Loucy (cell line): Measurements from ENCODE around the gene UTF1.
"Not testable (repeated sequence)": the region's sequence is repeated elsewhere in the genome, so short reads cannot be mapped to it uniquely, and the experiment has no call there.

Source experiments
- H2AFZ ChIP-seq: fragments of 200-600 bp; sonication (generic); 2 replicates; pipeline ENCODE4 v1.6.0; 2016; ENCODE audit warnings: antibody characterized with exemption, mild to moderate bottlenecking, low read length, moderate library complexity
- H3F3A ChIP-seq: fragments of 200-600 bp; 2 replicates; pipeline ENCODE4 v1.6.0; 2016; ENCODE audit warnings: antibody characterized with exemption, low read depth, mild to moderate bottlenecking
- H3K27me3 ChIP-seq: fragments of 200-600 bp; sonication (generic); 2 replicates; pipeline ENCODE4 v1.6.1; 2014; ENCODE audit warnings: low read length, mild to moderate bottlenecking; ENCODE audit not compliant: insufficient read depth, poor library complexity, severe bottlenecking
- H3K36me3 ChIP-seq: fragments of 200-600 bp; sonication (generic); 2 replicates; pipeline ENCODE4 v1.6.1; 2016; ENCODE audit warnings: low read length; ENCODE audit not compliant: insufficient read depth
- H3K4me1 ChIP-seq: fragments of 200-600 bp; sonication (generic); 2 replicates; pipeline ENCODE4 v1.5.1; 2014; ENCODE audit warnings: low read length, mild to moderate bottlenecking; ENCODE audit not compliant: insufficient read depth, poor library complexity, severe bottlenecking
- H3K4me2 ChIP-seq: fragments of 200-600 bp; sonication (generic); 2 replicates; pipeline ENCODE4 v1.6.0; 2014; ENCODE audit warnings: antibody characterized with exemption, low read length, low read depth, mild to moderate bottlenecking; ENCODE audit not compliant: poor library complexity, severe bottlenecking
- H3K4me3 ChIP-seq: fragments of 200-600 bp; sonication (generic); 2 replicates; pipeline ENCODE4 v1.5.1; 2014; ENCODE audit warnings: low read length, mild to moderate bottlenecking, mixed read lengths; ENCODE audit not compliant: poor library complexity, severe bottlenecking
- H3K79me2 ChIP-seq: fragments of 200-600 bp; sonication (generic); 2 replicates; pipeline ENCODE4 v1.6.1; 2014; ENCODE audit warnings: low read length; ENCODE audit not compliant: insufficient read depth
- H3K9ac ChIP-seq: fragments of 200-600 bp; sonication (generic); 2 replicates; pipeline ENCODE4 v1.6.0; 2014; ENCODE audit warnings: mild to moderate bottlenecking, low read depth, low read length, moderate library complexity; ENCODE audit not compliant: poor library complexity, severe bottlenecking
- H3K9me2 ChIP-seq: fragments of 200-600 bp; sonication (generic); replicated peaks from 2 replicates; pipeline ENCODE4 v1.6.1; 2016; ENCODE audit warnings: low read depth, low read length, mixed read lengths
- H3K9me3 ChIP-seq: fragments of 200-600 bp; sonication (generic); 2 replicates; pipeline ENCODE4 v1.6.1; 2014; ENCODE audit warnings: mild to moderate bottlenecking, antibody characterized with exemption, low read length, low read depth; ENCODE audit not compliant: insufficient read depth
- H4K20me1 ChIP-seq: fragments of 200-600 bp; sonication (generic); 2 replicates; pipeline ENCODE4 v1.6.0; 2014; ENCODE audit warnings: antibody characterized with exemption, low read length, mild to moderate bottlenecking; ENCODE audit not compliant: insufficient read depth, poor library complexity, severe bottlenecking
- EZH2phosphoT487 ChIP-seq: fragments of 200-600 bp; IDR thresholded peaks from 2 replicates; pipeline ENCODE4 v1.6.1; 2018; ENCODE audit warnings: antibody characterized with exemption, mild to moderate bottlenecking, moderate library complexity, borderline replicate concordance
- TF ChIP-seq, protein P1 (sequence below): fragments of 200-600 bp; sonication (generic); conservative IDR thresholded peaks from 2 replicates; pipeline ENCODE4 v1.5.1; 2014; ENCODE audit warnings: mild to moderate bottlenecking, antibody characterized with exemption, low read length

UTF1 gene

DNA sequence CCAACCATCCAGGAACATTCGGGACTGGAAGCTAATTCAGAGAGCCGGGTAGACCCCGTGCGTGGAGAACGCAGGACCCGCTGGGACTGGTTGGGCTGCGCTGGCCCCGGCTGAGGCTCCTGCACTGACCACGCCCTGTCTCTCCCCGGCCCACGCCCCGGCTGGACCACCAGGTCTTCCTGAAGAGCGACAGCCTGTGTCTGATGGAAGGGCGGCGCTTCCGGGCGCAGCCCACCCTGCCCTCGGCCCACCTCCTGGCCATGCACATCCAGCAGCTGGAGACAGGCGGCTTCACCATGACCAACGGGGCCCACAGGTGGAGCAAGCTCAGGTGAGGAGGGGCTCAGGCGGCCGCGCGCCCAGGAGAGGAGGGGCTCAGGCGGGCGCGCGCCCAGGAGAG, 10.2 kb upstream of the UTF1 start:
- Histone ChIP-seq H3K9ac (no peak overlapping the region), H4K20me1 (no peaks in the 10 kb centered on the region), H3K4me1 (no peaks in the 10 kb centered on the region), H3K79me2 (no peaks in the 10 kb centered on the region), H3K9me2 (no peaks in the 10 kb centered on the region), H3K36me3 (no peaks in the 10 kb centered on the region), H3K4me3 (no peak overlapping the region), H2AFZ (no peak overlapping the region), H3K27me3 (no peaks in the 10 kb centered on the region), H3K4me2 (no peak overlapping the region), H3F3A (no peaks in the 10 kb centered on the region), H3K9me3 (peaks cover 10% of the 10 kb centered on the region; the same call in 1 of the 2 replicates)
- TF ChIP-seq, protein P1, sequence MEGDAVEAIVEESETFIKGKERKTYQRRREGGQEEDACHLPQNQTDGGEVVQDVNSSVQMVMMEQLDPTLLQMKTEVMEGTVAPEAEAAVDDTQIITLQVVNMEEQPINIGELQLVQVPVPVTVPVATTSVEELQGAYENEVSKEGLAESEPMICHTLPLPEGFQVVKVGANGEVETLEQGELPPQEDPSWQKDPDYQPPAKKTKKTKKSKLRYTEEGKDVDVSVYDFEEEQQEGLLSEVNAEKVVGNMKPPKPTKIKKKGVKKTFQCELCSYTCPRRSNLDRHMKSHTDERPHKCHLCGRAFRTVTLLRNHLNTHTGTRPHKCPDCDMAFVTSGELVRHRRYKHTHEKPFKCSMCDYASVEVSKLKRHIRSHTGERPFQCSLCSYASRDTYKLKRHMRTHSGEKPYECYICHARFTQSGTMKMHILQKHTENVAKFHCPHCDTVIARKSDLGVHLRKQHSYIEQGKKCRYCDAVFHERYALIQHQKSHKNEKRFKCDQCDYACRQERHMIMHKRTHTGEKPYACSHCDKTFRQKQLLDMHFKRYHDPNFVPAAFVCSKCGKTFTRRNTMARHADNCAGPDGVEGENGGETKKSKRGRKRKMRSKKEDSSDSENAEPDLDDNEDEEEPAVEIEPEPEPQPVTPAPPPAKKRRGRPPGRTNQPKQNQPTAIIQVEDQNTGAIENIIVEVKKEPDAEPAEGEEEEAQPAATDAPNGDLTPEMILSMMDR, result no peak
- no peak for TF ChIP-seq EZH2phosphoT487

DNA sequence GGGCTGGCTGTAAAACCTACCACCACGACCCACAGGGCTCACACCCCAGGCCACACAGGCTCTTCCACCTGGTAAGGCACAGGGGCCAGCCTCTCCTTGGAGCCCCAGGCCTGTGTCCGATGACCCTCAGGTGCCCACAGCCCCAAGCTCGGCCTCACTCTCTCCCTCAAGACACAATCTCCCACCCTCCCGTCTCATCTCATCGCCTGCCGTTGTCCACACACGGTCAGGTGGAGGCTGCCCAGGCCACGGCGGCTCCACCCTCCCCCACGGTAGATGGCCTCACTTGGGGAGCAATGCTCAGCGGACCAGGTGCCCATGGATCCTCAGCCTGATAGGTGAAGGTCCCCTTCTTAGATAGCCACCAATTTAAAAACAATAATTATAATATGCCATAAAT, 8.7 kb upstream of the UTF1 start:
- Histone ChIP-seq H3K9me2 (no peaks in the 10 kb centered on the region), H3K79me2 (no peaks in the 10 kb centered on the region), H3K9ac (no peak overlapping the region), H3K36me3 (no peaks in the 10 kb centered on the region), H2AFZ (no peak overlapping the region), H4K20me1 (no peaks in the 10 kb centered on the region), H3K4me3 (no peak overlapping the region), H3K4me2 (no peak overlapping the region), H3K4me1 (no peaks in the 10 kb centered on the region), H3K9me3 (peaks cover 3% of the 10 kb centered on the region; the same call in 1 of the 2 replicates), H3F3A (no peaks in the 10 kb centered on the region), H3K27me3 (no peaks in the 10 kb centered on the region)
- no peak for TF ChIP-seq EZH2phosphoT487
- TF ChIP-seq, protein P1, result no peak

DNA sequence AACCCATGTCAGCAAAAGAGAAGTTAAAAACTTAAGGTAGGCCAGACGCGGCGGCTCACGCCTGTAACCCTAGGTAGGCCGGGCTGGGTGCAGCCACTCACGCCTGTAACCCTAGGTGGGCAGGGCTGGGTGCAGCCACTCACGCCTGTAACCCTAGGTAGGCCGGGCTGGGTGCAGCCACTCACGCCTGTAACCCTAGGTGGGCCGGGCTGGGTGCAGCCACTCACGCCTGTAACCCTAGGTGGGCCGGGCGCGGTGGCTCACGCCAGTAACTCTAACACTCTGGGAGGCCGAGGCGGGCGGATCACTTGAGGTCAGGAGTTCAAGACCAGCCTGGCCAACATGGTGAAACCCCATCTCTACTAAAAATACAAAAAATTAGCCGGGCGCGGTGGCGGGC, 8.3 kb upstream of the UTF1 start:
- not testable (repeated sequence) for H3K9me2 ChIP-seq, H3K4me2 ChIP-seq, H3K36me3 ChIP-seq, H3K9ac ChIP-seq, H3K79me2 ChIP-seq, H4K20me1 ChIP-seq, H3K4me3 ChIP-seq, H3K9me3 ChIP-seq, H3K27me3 ChIP-seq, H3K4me1 ChIP-seq, H2AFZ ChIP-seq, H3F3A ChIP-seq

DNA sequence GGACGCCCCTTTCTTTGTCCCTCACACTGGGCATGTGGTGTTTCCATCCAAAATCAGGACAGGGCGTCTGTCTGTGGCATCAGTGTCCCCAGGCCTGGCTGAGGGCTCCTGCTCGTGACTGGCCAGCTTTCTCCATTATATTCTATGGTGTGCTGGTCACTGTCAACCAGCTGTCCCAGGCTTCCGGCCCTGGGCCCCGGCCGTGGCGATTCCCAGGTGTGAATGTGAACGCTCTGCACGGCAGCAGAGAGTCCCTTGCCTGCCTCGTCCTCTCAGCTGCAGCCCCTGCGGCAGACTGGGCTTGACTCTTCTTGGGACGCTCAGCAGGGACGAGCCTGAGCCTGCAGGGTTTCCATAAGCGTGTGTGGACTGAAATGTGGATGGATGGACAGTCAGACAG, 5.9 kb upstream of the UTF1 start:
- TF ChIP-seq EZH2phosphoT487, result no peak
- TF ChIP-seq, protein P1, result no peak
- Histone ChIP-seq H3K4me1 (no peaks in the 10 kb centered on the region), H3K4me2 (no peak overlapping the region), H3K9me3 (peaks cover 3% of the 10 kb centered on the region; the same call in 1 of the 2 replicates), H2AFZ (no peak overlapping the region), H3K36me3 (no peaks in the 10 kb centered on the region), H3K9me2 (no peaks in the 10 kb centered on the region), H3K27me3 (no peaks in the 10 kb centered on the region), H4K20me1 (no peaks in the 10 kb centered on the region), H3K79me2 (no peaks in the 10 kb centered on the region), H3K4me3 (no peak overlapping the region), H3F3A (no peaks in the 10 kb centered on the region), H3K9ac (no peak overlapping the region)
